Heart right ventricle (tissue), 16 donors: ENCODE results near the gene RGS19. TPM values are rescaled to one million over a fixed set of nuclear protein-coding genes. Genes with fewer than 3 reads are reported as not detected.

ENCODE experiments used
- ATAC-seq, 8 donors: fragments of 200-7000 bp; cut with Tn5 transposase; one replicate each; pipeline ENCODE4 v1.9.1; 2020; ENCODE audit warnings: mild to moderate bottlenecking in 8 of 8, moderate library complexity in 8 of 8, moderate number of reproducible peaks in 1 of 8
- DNase-seq, 2 donors: peaks; one replicate each; pipeline ENCODE4 v3.0.0-alpha.2; 2020
- H3K27ac ChIP-seq, 10 donors: fragments of 200-600 bp; sonication (generic) in 2 of 10; one replicate each; pipeline versions ENCODE4 v1.5.0 to v1.8.0; 2020 to 2022; ENCODE audit warnings: mild to moderate bottlenecking in 3 of 10
- H3K27me3 ChIP-seq, 7 donors: fragments of 200-600 bp; one replicate each; pipeline ENCODE4 v1.8.0; 2021 to 2022; ENCODE audit warnings: mild to moderate bottlenecking in 2 of 7
- H3K36me3 ChIP-seq, 9 donors: fragments of 200-600 bp; sonication (generic) in 1 of 9; one replicate each; pipeline versions ENCODE4 v1.5.0 to v1.8.0; 2020 to 2022; ENCODE audit warnings: mild to moderate bottlenecking in 2 of 9
- H3K4me1 ChIP-seq, 9 donors: fragments of 200-600 bp; sonication (generic) in 1 of 9; one replicate each; pipeline versions ENCODE4 v1.5.0 to v1.8.0; 2020 to 2022; ENCODE audit warnings: mild to moderate bottlenecking in 4 of 9
- H3K4me3 ChIP-seq, 10 donors: fragments of 200-600 bp; sonication (generic) in 2 of 10; one replicate each; pipeline versions ENCODE4 v1.5.0 to v1.8.0; 2020 to 2022; ENCODE audit warnings: mild to moderate bottlenecking in 7 of 10, moderate library complexity in 2 of 10
- H3K9me3 ChIP-seq, 11 donors: fragments of 200-600 bp in 10 of 11; sonication (generic) in 2 of 11; one replicate each; pipeline versions ENCODE4 v1.5.0 to v1.8.0; 2013 to 2022; ENCODE audit warnings: mild to moderate bottlenecking in 2 of 11, control low read depth in 1 of 11, moderate library complexity in 1 of 11
- CTCF ChIP-seq, 9 donors: fragments of 200-600 bp; sonication (generic) in 2 of 9; IDR thresholded peaks; one replicate each; pipeline versions ENCODE4 v1.5.0 to v1.8.0; 2021 to 2022; ENCODE audit warnings: antibody characterized with exemption in 9 of 9, mild to moderate bottlenecking in 5 of 9, moderate library complexity in 1 of 9
- WGBS, 2 donors: extraction: QIAGEN DNeasy Blood & Tissue Kit; methylation state at CpG; one replicate each; pipeline ENCODE4 v1.1.7; 2013; ENCODE audit warnings: inconsistent platforms in 1 of 2; 5-methylcytosine and 5-hydroxymethylcytosine counted together
- intact Hi-C, 10 donors: fragments of 100-400 bp; cut with DNase I; formaldehyde crosslinking; loops; one replicate each; pipeline versions ENCODE4 v1.11.1 to v1.14.2; 2022
- polyA plus RNA-seq, 2 donors: library from polyadenylated mRNA; stranded (reverse); fragments of 200-250 nt; gene quantifications; one replicate each; pipeline ENCODE4 v1.2.3, GENCODE V29; 2013
- total RNA-seq, 10 donors: library from RNA; stranded (reverse); fragmentation: NEBNext Ultra II Directional in 3 of 10; extraction: Animal tissue kit (Norgen Biotek cat#: 25700) in 3 of 10; gene quantifications; one replicate each; pipeline versions ENCODE4 v1.2.1 to v1.2.4, GENCODE V29; 2021 to 2023
- donor health status: Arrhythmogenic right ventricular cardiomyopathy.
- donor health status: ischemic (EF 13 %, LVEDD 7.1; RV severe dilation, severe dysfunction).
- donor health status: healthy with polysubstance abuse.
- donor health status: DM: no; HTN: yes; CAD: no.
- donor health status: DM: no; HTN: no; CAD: no.
- donor health status: ischemic (EF 25% LVEDD 6.9; RV normal size, moderate dysfunction).
- donor health status: ischemic (EF 25% LVEDD 5.7; RV mildly dilated, moderate dysfunction).
- donor health status: healthy.
- donor health status: DM: yes; HTN: yes; CAD: no.
- donor health status: Ischemic cardiomyopathy.
- donor health status: ischemic (EF 35%, LVEDD 5.7; RV mildly dilated, moderate dysfunction).
- donor health status: nonischemic (EF 11% LVEDD 7.7; RV severe dilation, severe dysfunction).
- donor health status: DM: yes; HTN: yes; CAD: no.
- donor health status: PGD.
- donor health status: ischemic (EF 29% LVEDD 5.4; RV normal size, mild dysfunction).
- donor health status: nonischemic (EF 23%, LVEDD 6.1; RV moderate dilation, normal function).

The RGS19 gene
- total and polyA plus RNA-seq, 12 donors: 1.8 to 13.1 (median 4.0) TPM

DNA sequence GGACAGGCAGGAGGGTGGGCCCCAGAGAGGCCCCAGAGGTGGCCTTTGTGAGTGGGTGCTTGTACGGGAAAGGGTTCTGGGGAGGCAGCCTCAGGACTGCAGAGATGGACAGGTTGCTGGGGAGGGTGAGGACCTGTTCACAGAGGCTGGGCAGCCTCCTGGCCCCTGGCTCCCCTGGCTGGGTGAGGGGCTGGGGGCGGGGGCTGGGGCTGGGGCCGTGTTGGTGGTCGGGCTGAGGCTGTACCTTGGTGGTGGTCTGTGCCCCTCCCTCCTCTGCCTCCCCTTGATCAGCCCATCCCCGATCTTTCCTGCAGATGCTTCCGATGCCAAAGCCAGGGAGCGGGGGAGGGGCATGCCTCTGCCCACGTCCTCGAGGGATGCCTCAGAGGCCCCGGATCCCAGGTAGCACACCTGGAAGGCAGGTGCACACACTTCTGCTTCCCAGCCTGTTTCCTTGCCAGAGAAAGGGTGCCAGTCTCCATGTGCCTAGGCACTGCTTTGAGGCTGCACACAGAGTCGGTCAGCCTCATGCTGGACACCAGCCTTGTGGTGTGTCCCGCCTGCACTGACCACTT, 11.5 kb downstream of the RGS19 start:
- no peak for TF ChIP-seq CTCF (IDR thresholded peaks at IDR 0.05)
- ATAC-seq (no peak), DNase-seq (no peak)
- peaks cover 0 to 29% (median 0%) of the 10 kb centered on the region in 9 donors for H3K36me3 ChIP-seq
- no peaks in the 10 kb centered on the region for H3K9me3 ChIP-seq
- WGBS, 2 donors: 77 to 80% methylated on average over 12 of the region's 12 CpGs
- no peak overlapping the region for H3K4me3 ChIP-seq
- intact Hi-C loops: loop anchor here in 1 of 10 donors (5.0 kb wide), 1 partner anchor 86 kb away; the partner anchor contains the start of gene PRPF6
- no peak overlapping the region for H3K27ac ChIP-seq
- H3K4me1 ChIP-seq: peaks cover 5 to 39% (median 19%) of the 10 kb centered on the region in 9 donors
- no peaks in the 10 kb centered on the region for H3K27me3 ChIP-seq

GRCh38 chr20:64067005-64067632, 12.2 kb downstream of the RGS19 start:
- Histone ChIP-seq H3K27ac (no peak overlapping the region), H3K4me1 (peaks cover 5 to 45% (median 24%) of the 10 kb centered on the region in 9 donors), H3K36me3 (peaks cover 0 to 22% (median 0%) of the 10 kb centered on the region in 9 donors), H3K4me3 (no peak overlapping the region), H3K27me3 (no peaks in the 10 kb centered on the region), H3K9me3 (no peaks in the 10 kb centered on the region)
- ATAC-seq: no peak
- intact Hi-C loops: loop anchor here in 1 of 10 donors (5.0 kb wide), 1 partner anchor 85 kb away; the partner anchor contains the start of gene PRPF6
- 71 to 77% methylated on average over 6 of the region's 6 CpGs for WGBS, 2 donors
- TF ChIP-seq CTCF (IDR thresholded peaks at IDR 0.05): no peak
- no peak for DNase-seq

- Histone ChIP-seq H3K4me3 (no peak overlapping the region), H3K9me3 (no peaks in the 10 kb centered on the region), H3K4me1 (peaks cover 5 to 46% (median 25%) of the 10 kb centered on the region in 9 donors), H3K36me3 (peaks cover 0 to 12% (median 0%) of the 10 kb centered on the region in 9 donors), H3K27ac (no peak overlapping the region), H3K27me3 (no peaks in the 10 kb centered on the region)
- 54 to 57% methylated on average over 5 of the region's 5 CpGs for WGBS, 2 donors
- ATAC-seq (no peak), DNase-seq (no peak)
- no peak for TF ChIP-seq CTCF (IDR thresholded peaks at IDR 0.05)
- intact Hi-C loops: loop anchor here in 1 of 10 donors (5.0 kb wide), 1 partner anchor 84 kb away; the partner anchor contains the start of gene PRPF6
These were observed 13.4 kb downstream of the RGS19 start for GRCh38 chr20:64065974-64066343.

GRCh38 chr20:64065062-64065973, 14.0 kb downstream of the RGS19 start:
- peaks cover 5 to 46% (median 25%) of the 10 kb centered on the region in 9 donors for H3K4me1 ChIP-seq
- H3K27ac ChIP-seq: no peak overlapping the region
- peaks cover 0 to 6% (median 0%) of the 10 kb centered on the region in 9 donors for H3K36me3 ChIP-seq
- ATAC-seq: no peak
- no peak for TF ChIP-seq CTCF (IDR thresholded peaks at IDR 0.05)
- no peak for DNase-seq
- WGBS, 2 donors: 60% methylated on average over 27 of the region's 27 CpGs
- no peak overlapping the region for H3K4me3 ChIP-seq
- no peaks in the 10 kb centered on the region for H3K27me3 ChIP-seq
- intact Hi-C loops: loop anchor here in 1 of 10 donors (5.0 kb wide), 1 partner anchor 83 kb away; the partner anchor contains the start of gene PRPF6
- H3K9me3 ChIP-seq: no peaks in the 10 kb centered on the region
